ENCODE results near the gene R3HDML.

The R3HDML gene

GRCh38 chr20:44349349-44349748, 12.5 kb downstream of the R3HDML start:
- Histone ChIP-seq H3K4me2 (no peak overlapping the region), H4K20me1 (ENCODE audit: insufficient read depth) (no peaks in the 10 kb centered on the region), H3K4me3 (IDR thresholded peaks at IDR 0.05; ENCODE audit: insufficient read depth, low read depth, low read length) (no peak overlapping the region), H3K4me1 (ENCODE audit: low read depth, poor library complexity, severe bottlenecking) (no peaks in the 10 kb centered on the region), H3K36me3 (ENCODE audit: insufficient read depth) (no peaks in the 10 kb centered on the region), H3K79me2 (ENCODE audit: insufficient read depth, low read depth) (no peaks in the 10 kb centered on the region), H3K27me3 (ENCODE audit: insufficient read depth, low read depth) (no peaks in the 10 kb centered on the region), H2AFZ (ENCODE audit: low read depth) (no peak overlapping the region), H3K9ac (no peak overlapping the region), H3K27ac (no peak overlapping the region)
- TF ChIP-seq, protein P1, sequence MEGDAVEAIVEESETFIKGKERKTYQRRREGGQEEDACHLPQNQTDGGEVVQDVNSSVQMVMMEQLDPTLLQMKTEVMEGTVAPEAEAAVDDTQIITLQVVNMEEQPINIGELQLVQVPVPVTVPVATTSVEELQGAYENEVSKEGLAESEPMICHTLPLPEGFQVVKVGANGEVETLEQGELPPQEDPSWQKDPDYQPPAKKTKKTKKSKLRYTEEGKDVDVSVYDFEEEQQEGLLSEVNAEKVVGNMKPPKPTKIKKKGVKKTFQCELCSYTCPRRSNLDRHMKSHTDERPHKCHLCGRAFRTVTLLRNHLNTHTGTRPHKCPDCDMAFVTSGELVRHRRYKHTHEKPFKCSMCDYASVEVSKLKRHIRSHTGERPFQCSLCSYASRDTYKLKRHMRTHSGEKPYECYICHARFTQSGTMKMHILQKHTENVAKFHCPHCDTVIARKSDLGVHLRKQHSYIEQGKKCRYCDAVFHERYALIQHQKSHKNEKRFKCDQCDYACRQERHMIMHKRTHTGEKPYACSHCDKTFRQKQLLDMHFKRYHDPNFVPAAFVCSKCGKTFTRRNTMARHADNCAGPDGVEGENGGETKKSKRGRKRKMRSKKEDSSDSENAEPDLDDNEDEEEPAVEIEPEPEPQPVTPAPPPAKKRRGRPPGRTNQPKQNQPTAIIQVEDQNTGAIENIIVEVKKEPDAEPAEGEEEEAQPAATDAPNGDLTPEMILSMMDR (conservative IDR thresholded peaks at IDR 0.05; ENCODE audit: low read depth, low read length) = no peak

DNA sequence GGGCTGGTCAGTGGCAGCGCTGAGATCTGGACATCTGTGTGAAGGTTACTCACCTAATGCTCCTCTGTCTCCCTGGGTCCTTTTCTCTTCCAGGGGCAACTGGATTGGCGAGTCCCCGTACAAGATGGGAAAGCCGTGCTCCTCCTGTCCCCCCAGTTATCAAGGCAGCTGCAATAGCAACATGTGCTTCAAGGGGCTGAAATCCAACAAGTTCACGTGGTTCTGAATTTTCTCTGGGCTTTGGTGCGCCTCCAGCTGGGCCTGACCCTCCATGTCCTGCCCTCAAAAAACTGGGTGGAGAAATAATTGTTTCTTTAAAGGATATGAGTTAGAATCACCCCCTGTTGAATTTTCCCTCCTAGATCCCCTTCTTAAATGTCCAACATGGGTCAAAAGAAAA, 13.7 kb downstream of the R3HDML start:
- TF ChIP-seq, protein P1 (conservative IDR thresholded peaks at IDR 0.05; ENCODE audit: low read depth, low read length) = no peak
- Histone ChIP-seq H3K4me3 (IDR thresholded peaks at IDR 0.05; ENCODE audit: insufficient read depth, low read depth, low read length) (no peak overlapping the region), H3K4me1 (ENCODE audit: low read depth, poor library complexity, severe bottlenecking) (no peaks in the 10 kb centered on the region), H3K27ac (no peak overlapping the region), H3K4me2 (no peak overlapping the region), H4K20me1 (ENCODE audit: insufficient read depth) (no peaks in the 10 kb centered on the region), H3K9ac (no peak overlapping the region), H3K79me2 (ENCODE audit: insufficient read depth, low read depth) (no peaks in the 10 kb centered on the region), H3K27me3 (ENCODE audit: insufficient read depth, low read depth) (no peaks in the 10 kb centered on the region), H3K36me3 (ENCODE audit: insufficient read depth) (no peaks in the 10 kb centered on the region), H2AFZ (ENCODE audit: low read depth) (no peak overlapping the region)

- no peak overlapping the region for H2AFZ ChIP-seq (ENCODE audit: low read depth)
These were observed 18.2 kb downstream of the R3HDML start for GRCh38 chr20:44354979-44355497.

DNA sequence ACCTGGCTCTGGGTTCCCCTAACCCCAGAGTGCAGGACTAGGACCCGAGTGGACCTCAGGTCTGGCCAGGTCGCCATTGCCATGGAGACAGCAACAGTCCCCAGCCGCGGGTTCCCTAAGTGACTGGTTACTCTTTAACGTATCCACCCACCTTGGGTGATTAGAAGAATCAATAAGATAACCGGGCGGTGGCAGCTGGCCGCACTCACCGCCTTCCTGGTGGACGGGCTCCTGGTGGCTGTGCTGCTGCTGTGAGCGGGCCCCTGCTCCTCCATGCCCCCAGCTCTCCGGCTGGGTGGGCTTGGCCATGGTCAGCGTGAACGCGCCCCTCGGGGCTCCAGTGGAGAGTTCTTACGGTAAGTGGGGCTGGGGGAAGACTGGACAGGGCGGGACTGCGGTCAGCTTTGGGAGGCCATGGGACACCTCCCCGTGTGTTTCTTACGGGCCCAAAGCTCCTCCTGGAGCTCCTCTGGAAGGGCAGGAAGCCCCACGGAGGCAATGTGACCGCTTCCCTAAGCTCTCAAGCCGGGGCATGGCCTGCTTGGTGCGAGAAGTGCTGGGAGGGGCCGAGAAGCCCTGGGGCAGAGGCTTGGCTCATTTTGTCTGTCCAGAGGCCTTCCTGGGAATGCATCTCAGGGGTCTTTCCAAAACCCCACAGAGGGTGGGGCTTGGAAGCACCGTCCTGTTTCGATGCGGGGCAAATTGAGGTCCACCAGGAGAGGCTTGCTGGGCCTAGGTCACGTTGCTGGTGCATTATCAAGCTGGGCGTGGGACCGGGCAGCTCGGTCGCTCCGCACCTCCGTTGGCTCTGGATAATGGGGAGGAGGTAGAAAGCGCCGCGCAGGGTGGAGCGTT, 18.9 kb downstream of the R3HDML start, which contains the start of gene HNF4A:
Gene HNF4A, plus strand, starts transcription at position 202 of the 855 bp plus-strand sequence. Its CDS starts 106 bp downstream, at position 308.
- TF ChIP-seq, protein P1 (conservative IDR thresholded peaks at IDR 0.05; ENCODE audit: low read depth, low read length) = no peak
- Histone ChIP-seq H3K27ac (no peak within 1 kb of the TSS), H3K36me3 (ENCODE audit: insufficient read depth) (no peaks in the 10 kb centered on the region), H3K9ac (no peak within 1 kb of the TSS), H3K4me2 (no peak within 1 kb of the TSS), H3K4me3 (IDR thresholded peaks at IDR 0.05; ENCODE audit: insufficient read depth, low read depth, low read length) (no peak within 1 kb of the TSS), H3K4me1 (ENCODE audit: low read depth, poor library complexity, severe bottlenecking) (no peaks in the 10 kb centered on the region), H2AFZ (ENCODE audit: low read depth) (no peak within 1 kb of the TSS), H4K20me1 (ENCODE audit: insufficient read depth) (no peaks in the 10 kb centered on the region), H3K79me2 (ENCODE audit: insufficient read depth, low read depth) (no peaks in the 10 kb centered on the region), H3K27me3 (ENCODE audit: insufficient read depth, low read depth) (no peaks in the 10 kb centered on the region)

More at GRCh38 chr20:44354979-44355497, 18.2 kb downstream of the R3HDML start:
- Histone ChIP-seq H3K27me3 (ENCODE audit: insufficient read depth, low read depth) (no peaks in the 10 kb centered on the region), H3K36me3 (ENCODE audit: insufficient read depth) (no peaks in the 10 kb centered on the region), H3K4me2 (no peak overlapping the region), H3K27ac (no peak overlapping the region), H4K20me1 (ENCODE audit: insufficient read depth) (no peaks in the 10 kb centered on the region), H3K4me1 (ENCODE audit: low read depth, poor library complexity, severe bottlenecking) (no peaks in the 10 kb centered on the region), H3K79me2 (ENCODE audit: insufficient read depth, low read depth) (no peaks in the 10 kb centered on the region), H3K9ac (no peak overlapping the region), H3K4me3 (IDR thresholded peaks at IDR 0.05; ENCODE audit: insufficient read depth, low read depth, low read length) (no peak overlapping the region)
- TF ChIP-seq, protein P1 (conservative IDR thresholded peaks at IDR 0.05; ENCODE audit: low read depth, low read length) = no peak

Measured in KMS-11 (cell line).